ENCODE results near the gene ARL13A.

ARL13A gene

DNA sequence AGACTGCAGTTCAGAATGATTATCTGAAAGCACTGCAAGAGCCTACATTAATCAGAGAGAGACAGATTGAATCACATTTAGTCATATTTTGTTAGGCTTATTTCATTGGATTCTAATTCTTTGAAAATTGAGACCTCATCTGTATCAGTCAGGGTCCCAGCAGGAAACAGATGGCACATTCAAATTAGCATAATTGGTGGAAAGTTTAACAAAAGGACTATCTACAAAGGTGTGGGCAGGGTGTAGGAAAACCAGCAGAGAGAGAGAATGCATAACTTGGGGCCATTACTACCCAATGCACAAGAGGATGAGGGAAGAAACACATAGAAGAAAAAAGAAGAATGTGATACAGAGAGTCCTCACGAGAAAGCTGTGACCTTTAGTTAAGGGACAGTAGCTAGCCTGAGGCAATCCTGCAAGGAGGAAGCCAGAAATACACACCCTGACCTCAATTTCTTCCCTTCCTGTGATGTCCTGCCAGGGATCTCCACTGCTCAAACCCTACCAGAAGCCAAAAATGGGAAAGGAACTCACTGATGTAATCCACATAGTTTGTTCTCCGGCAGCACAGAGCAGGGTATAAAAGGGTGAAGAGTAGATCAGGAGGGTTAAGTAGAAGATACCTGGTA, 23.1 kb upstream of the ARL13A start:
- H3K9ac ChIP-seq (ENCODE audit: low read length) = no peak overlapping the region

DNA sequence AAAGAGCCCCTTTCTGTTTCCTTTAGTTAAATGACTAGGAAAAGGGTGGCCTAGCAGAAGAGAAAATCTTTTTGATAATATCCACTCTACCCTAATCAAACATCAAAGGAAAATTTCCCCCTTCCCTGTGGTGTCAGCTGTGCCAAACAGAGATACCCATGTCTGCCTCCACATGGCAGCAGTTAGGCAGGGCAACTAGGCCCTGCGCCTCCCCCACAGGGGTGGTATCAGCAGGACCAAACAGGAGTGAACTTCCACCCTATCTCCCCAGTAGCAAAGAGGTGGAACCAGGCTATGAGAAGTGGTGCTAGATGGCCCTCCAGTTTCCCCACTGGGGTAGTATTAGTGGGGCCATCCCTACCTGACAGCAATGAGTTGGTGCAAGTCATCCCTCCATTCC, 21.0 kb upstream of the ARL13A start:
- H3K4me2 ChIP-seq (ENCODE audit: low read depth, low read length, poor library complexity, severe bottlenecking) = no peak overlapping the region
- no peak overlapping the region for H2AFZ ChIP-seq (ENCODE audit: low read depth, low read length, severe bottlenecking)
- no peaks in the 10 kb centered on the region for H4K20me1 ChIP-seq (ENCODE audit: low read depth, low read length)
- no peaks in the 10 kb centered on the region for H3K27me3 ChIP-seq (ENCODE audit: low read length)
- no peaks in the 10 kb centered on the region for H3K36me3 ChIP-seq (ENCODE audit: low read length)
- no peak overlapping the region for H3K27ac ChIP-seq (ENCODE audit: low read depth, low read length)
- H3F3A ChIP-seq (ENCODE audit: insufficient read depth) = no peaks in the 10 kb centered on the region
- TF ChIP-seq EZH2phosphoT487 (conservative IDR thresholded peaks at IDR 0.05; ENCODE audit: low read length) = no peak
- TF ChIP-seq, protein P1, sequence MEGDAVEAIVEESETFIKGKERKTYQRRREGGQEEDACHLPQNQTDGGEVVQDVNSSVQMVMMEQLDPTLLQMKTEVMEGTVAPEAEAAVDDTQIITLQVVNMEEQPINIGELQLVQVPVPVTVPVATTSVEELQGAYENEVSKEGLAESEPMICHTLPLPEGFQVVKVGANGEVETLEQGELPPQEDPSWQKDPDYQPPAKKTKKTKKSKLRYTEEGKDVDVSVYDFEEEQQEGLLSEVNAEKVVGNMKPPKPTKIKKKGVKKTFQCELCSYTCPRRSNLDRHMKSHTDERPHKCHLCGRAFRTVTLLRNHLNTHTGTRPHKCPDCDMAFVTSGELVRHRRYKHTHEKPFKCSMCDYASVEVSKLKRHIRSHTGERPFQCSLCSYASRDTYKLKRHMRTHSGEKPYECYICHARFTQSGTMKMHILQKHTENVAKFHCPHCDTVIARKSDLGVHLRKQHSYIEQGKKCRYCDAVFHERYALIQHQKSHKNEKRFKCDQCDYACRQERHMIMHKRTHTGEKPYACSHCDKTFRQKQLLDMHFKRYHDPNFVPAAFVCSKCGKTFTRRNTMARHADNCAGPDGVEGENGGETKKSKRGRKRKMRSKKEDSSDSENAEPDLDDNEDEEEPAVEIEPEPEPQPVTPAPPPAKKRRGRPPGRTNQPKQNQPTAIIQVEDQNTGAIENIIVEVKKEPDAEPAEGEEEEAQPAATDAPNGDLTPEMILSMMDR (IDR thresholded peaks at IDR 0.05; ENCODE audit: insufficient read depth, low read length, poor library complexity, severe bottlenecking) = no peak
- H3K79me2 ChIP-seq (ENCODE audit: insufficient read depth, low read length) = no peaks in the 10 kb centered on the region
- H3K9me2 ChIP-seq (replicated peaks; ENCODE audit: insufficient read depth, low read length) = no peaks in the 10 kb centered on the region
- H3K9me3 ChIP-seq (ENCODE audit: insufficient read depth, low read length) = no peaks in the 10 kb centered on the region
- no peak overlapping the region for H3K4me3 ChIP-seq (ENCODE audit: insufficient read depth, low read length, poor library complexity, severe bottlenecking)
- no peak overlapping the region for H3K9ac ChIP-seq (ENCODE audit: low read length)

More for the DNA sequence above, 23.1 kb upstream of the ARL13A start:
- no peak overlapping the region for H3K4me2 ChIP-seq (ENCODE audit: low read depth, low read length, poor library complexity, severe bottlenecking)
- no peak overlapping the region for H3K27ac ChIP-seq (ENCODE audit: low read depth, low read length)
- H3K36me3 ChIP-seq (ENCODE audit: low read length) = no peaks in the 10 kb centered on the region
- TF ChIP-seq, protein P1 (IDR thresholded peaks at IDR 0.05; ENCODE audit: insufficient read depth, low read length, poor library complexity, severe bottlenecking) = no peak
- TF ChIP-seq EZH2phosphoT487 (conservative IDR thresholded peaks at IDR 0.05; ENCODE audit: low read length) = no peak
- H3K9me3 ChIP-seq (ENCODE audit: insufficient read depth, low read length) = no peaks in the 10 kb centered on the region
- H3F3A ChIP-seq (ENCODE audit: insufficient read depth) = no peaks in the 10 kb centered on the region
- H3K27me3 ChIP-seq (ENCODE audit: low read length) = no peaks in the 10 kb centered on the region
- H3K79me2 ChIP-seq (ENCODE audit: insufficient read depth, low read length) = no peaks in the 10 kb centered on the region
- no peak overlapping the region for H2AFZ ChIP-seq (ENCODE audit: low read depth, low read length, severe bottlenecking)
- no peaks in the 10 kb centered on the region for H3K9me2 ChIP-seq (replicated peaks; ENCODE audit: insufficient read depth, low read length)
- H4K20me1 ChIP-seq (ENCODE audit: low read depth, low read length) = no peaks in the 10 kb centered on the region
- no peak overlapping the region for H3K4me3 ChIP-seq (ENCODE audit: insufficient read depth, low read length, poor library complexity, severe bottlenecking)

DNA sequence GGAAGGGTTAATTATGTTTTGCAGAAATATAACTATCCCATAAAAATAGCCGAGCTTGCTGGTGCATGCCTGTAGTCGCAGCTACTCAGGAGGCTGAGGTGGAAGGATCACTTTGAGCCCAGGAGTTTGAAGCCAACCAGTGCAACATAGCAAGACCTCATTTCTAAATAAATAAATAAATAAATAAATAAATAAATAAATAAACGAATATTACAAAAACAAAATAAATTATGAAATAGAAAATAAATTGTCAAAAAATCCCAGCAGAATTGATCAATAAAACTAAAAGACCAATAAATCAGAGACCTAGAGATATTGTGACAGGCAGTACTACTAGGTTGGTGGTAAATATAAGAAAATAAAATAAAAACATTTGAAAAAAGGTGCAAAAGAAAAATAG, 6.7 kb upstream of the ARL13A start:
- TF ChIP-seq, protein P1 (IDR thresholded peaks at IDR 0.05; ENCODE audit: insufficient read depth, low read length, poor library complexity, severe bottlenecking) = no peak
- TF ChIP-seq EZH2phosphoT487 (conservative IDR thresholded peaks at IDR 0.05; ENCODE audit: low read length) = no peak
- H2AFZ ChIP-seq (ENCODE audit: low read depth, low read length, severe bottlenecking) = no peak overlapping the region
- H3K9me3 ChIP-seq (ENCODE audit: insufficient read depth, low read length) = no peaks in the 10 kb centered on the region

More for the DNA sequence above, 6.7 kb upstream of the ARL13A start:
- H3K9ac ChIP-seq (ENCODE audit: low read length) = no peak overlapping the region
- no peaks in the 10 kb centered on the region for H3F3A ChIP-seq (ENCODE audit: insufficient read depth)
- no peak overlapping the region for H3K4me2 ChIP-seq (ENCODE audit: low read depth, low read length, poor library complexity, severe bottlenecking)
- H3K36me3 ChIP-seq (ENCODE audit: low read length) = no peaks in the 10 kb centered on the region
- H3K4me3 ChIP-seq (ENCODE audit: insufficient read depth, low read length, poor library complexity, severe bottlenecking) = no peak overlapping the region
- H4K20me1 ChIP-seq (ENCODE audit: low read depth, low read length) = no peaks in the 10 kb centered on the region
- no peaks in the 10 kb centered on the region for H3K79me2 ChIP-seq (ENCODE audit: insufficient read depth, low read length)
- H3K27me3 ChIP-seq (ENCODE audit: low read length) = no peaks in the 10 kb centered on the region
- H3K9me2 ChIP-seq (replicated peaks; ENCODE audit: insufficient read depth, low read length) = no peaks in the 10 kb centered on the region
- no peak overlapping the region for H3K27ac ChIP-seq (ENCODE audit: low read depth, low read length)
